ENCODE measurements around the gene TRPC3.

TRPC3 gene

DNA sequence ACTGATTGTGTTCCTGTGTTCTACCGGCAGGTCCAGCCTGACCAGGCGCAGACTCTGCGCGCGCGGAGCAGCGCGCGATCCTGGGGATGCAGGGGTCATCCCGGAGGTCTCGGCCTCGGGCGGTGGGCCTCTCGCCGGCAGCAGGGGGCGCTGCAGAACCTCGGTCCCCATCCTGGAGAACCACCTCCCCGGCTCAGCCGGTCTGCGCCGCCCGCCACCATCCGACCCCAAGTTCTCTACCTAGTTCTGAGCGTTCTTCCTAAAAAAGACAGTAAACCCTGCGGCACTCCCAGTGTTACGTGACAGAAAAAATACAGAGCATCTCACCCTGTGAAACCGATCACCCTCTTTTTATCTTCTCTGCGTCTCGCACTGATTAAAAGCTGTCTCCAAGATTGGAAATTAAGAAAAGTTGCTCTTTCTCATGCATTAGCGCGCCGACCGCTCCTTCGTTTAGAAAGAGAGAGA lies 1.6 kb downstream of the TRPC3 start:
- TF ChIP-seq, protein P1, sequence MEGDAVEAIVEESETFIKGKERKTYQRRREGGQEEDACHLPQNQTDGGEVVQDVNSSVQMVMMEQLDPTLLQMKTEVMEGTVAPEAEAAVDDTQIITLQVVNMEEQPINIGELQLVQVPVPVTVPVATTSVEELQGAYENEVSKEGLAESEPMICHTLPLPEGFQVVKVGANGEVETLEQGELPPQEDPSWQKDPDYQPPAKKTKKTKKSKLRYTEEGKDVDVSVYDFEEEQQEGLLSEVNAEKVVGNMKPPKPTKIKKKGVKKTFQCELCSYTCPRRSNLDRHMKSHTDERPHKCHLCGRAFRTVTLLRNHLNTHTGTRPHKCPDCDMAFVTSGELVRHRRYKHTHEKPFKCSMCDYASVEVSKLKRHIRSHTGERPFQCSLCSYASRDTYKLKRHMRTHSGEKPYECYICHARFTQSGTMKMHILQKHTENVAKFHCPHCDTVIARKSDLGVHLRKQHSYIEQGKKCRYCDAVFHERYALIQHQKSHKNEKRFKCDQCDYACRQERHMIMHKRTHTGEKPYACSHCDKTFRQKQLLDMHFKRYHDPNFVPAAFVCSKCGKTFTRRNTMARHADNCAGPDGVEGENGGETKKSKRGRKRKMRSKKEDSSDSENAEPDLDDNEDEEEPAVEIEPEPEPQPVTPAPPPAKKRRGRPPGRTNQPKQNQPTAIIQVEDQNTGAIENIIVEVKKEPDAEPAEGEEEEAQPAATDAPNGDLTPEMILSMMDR (conservative IDR thresholded peaks at IDR 0.05; ENCODE audit: low read depth, low read length): peak; percentile 85
- peak overlapping the region; percentile 64 for H3K4me3 ChIP-seq (ENCODE audit: low read length)
- no peak for DNase-seq (ENCODE audit: low read depth)

DNA sequence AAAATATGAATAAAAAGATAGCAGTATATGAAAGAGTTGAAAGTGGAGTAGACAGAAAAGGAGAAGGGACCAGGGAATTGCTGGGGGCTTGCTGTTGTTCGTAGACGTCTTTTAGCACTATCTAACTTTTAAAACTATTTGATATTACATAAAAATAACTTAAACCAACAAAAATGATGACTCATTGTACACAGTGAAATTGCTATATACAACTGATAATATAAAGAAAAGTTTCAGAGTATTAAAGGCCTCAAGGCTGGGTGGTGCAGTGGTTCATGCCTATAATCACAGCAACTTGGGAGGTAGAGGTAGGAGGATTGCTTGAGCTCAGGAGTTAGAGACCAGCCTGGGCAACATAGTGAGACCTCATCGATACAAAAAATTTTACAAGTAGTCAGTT lies 5.2 kb downstream of the TRPC3 start:
- DNase-seq (ENCODE audit: low read depth): no peak
- TF ChIP-seq, protein P1 (conservative IDR thresholded peaks at IDR 0.05; ENCODE audit: low read depth, low read length): no peak
- H3K4me3 ChIP-seq (ENCODE audit: low read length): no peak overlapping the region

DNA sequence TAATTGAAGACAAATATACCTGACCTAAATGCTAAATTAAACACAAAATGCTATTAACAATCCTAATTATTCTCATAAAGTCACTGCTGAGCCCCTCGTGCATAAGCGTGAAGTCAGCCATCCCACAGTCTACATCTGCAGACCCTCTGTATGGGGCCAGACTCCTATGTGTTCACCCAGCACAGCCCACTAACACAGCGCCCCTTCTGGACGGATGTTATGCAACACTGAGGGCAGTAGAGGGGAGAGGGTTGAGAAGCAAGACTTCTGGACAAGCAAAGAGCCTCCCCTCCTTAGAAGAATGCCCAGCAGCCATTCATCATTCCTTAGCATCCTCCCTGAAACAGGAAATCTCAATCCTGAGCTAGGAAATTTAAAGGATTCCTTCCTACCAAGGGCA lies 7.9 kb downstream of the TRPC3 start:
- TF ChIP-seq, protein P1 (conservative IDR thresholded peaks at IDR 0.05; ENCODE audit: low read depth, low read length): peak; percentile 55
- no peak for DNase-seq (ENCODE audit: low read depth)
- H3K4me3 ChIP-seq (ENCODE audit: low read length): no peak overlapping the region

DNA sequence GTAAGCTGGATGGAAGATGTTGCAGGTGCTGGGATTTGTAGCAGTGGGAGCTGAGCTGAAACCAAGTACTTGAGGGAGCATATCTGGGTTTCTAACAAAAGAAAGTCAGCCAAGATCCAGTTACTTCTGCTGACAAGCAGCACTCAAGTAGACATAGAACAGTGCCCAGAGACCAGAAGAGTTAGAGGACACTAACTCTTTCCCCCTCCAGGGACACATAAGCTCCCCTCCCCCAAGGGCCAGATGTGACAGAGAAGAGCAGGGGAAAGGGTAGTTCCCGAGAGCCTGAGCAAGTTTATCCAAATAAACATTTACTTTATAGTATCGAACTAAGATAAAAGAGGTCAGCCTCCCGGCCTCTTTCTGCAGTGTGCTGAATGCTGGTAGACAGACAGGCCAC lies 12.2 kb downstream of the TRPC3 start:
- no peak overlapping the region for H3K4me3 ChIP-seq (ENCODE audit: low read length)
- no peak for DNase-seq (ENCODE audit: low read depth)
- TF ChIP-seq, protein P1 (conservative IDR thresholded peaks at IDR 0.05; ENCODE audit: low read depth, low read length): no peak

DNA sequence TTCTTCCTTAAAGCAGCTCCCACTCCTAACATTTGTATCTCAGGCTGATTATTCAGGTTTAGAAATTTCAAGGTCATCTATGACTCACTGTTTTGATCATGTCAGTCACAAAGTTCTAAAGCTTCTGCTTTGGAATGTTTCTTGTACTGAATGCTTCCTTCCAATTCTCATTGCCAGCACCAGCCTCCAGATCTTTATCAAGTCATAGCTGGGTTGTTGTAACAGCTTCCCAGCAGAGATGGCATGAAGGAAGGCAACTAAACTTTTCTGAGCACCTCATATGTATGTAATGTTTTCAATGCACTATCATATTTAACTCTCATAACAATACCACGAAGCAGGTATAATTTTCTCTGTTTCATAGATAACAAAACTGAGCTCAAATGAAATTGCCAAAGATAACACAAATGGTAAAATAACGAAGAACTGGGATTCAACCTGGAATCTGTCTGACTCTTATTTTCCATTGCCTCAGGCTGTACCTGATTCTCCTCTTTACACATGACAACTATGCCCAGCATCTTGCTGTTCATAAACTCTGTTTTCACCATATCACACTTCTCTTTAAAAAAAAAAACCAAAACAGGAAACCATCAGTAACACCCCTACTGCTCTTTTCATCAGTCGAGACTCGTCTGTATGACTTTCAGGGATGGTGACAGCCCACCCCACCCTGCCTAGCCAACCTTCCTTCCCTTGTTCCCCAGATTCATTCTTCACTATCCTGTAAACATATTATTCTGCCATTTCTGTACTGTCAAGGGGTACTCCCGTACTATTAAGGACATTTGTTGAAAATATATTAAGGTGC lies 13.4 kb downstream of the TRPC3 start:
- TF ChIP-seq, protein P1 (conservative IDR thresholded peaks at IDR 0.05; ENCODE audit: low read depth, low read length): no peak
- DNase-seq (ENCODE audit: low read depth): no peak
- H3K4me3 ChIP-seq (ENCODE audit: low read length): no peak overlapping the region

DNA sequence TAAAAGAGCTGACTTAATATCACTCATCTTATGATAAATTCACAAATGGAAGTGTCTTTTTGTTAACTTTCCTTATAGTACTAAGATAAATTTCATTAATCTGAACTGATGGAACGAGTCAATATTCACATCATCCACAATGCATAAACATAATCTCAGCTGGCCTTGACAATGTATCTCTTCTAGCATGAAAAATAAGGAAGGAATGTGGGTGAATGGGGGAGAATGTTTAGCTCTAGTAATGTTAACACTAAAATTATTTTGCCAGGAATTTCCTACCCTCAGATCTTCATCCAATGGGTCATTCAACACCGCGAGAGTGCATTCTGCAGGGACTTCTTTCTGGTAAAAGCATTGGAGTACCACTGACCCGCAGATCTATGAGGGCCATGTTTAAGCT lies 15.8 kb downstream of the TRPC3 start:
- TF ChIP-seq, protein P1 (conservative IDR thresholded peaks at IDR 0.05; ENCODE audit: low read depth, low read length): no peak
- DNase-seq (ENCODE audit: low read depth): no peak

DNA sequence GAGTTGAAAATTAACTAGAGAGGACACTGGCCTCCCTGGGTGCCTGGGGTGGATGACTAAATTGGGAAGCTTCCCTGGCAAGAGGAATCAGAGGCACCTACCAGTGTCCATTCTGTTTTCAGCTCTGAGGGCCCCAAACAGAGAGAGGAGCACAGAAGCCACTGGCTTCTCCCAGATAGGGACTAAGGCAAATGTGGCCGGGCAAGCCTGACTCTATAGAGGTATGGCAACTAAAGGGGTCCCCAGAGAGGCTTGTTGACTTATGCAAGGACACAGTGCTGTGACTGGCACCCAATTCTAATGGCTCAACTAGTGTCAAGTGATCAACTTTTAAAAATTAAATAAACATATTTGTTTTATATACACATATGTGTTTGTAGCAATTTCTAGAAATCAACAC lies 17.2 kb downstream of the TRPC3 start:
- no peak for DNase-seq (ENCODE audit: low read depth)
- no peak overlapping the region for H3K4me3 ChIP-seq (ENCODE audit: low read length)
- TF ChIP-seq, protein P1 (conservative IDR thresholded peaks at IDR 0.05; ENCODE audit: low read depth, low read length): no peak

More for the DNA sequence above, 15.8 kb downstream of the TRPC3 start:
- no peak overlapping the region for H3K4me3 ChIP-seq (ENCODE audit: low read length)

Data from retinal pigment epithelial cell (primary cell).